PC-3 (cell line): ENCODE results near the gene ANKRD52. TPM values are rescaled to one million over a fixed set of nuclear protein-coding genes. Genes with fewer than 3 reads are reported as not detected.
A peak's percentile ranks its signal among the peaks of the same experiment; 100 is the strongest.

Experiments used
- ATAC-seq: fragments of 200-7000 bp; cut with Tn5 transposase; 2 replicates; pipeline ENCODE4 v1.9.1; 2020; ENCODE audit warnings: mild to moderate bottlenecking, moderate library complexity
- BruUV-seq: library from RNA; stranded (reverse); fragments of 400-500 nt; replicated peaks from 2 replicates; lab custom pipeline; 2021; lab: Mats Ljungman, UMichigan
- CTCF ChIA-PET: fragments of 300-600 bp; sonication (Branson Sonifier 250); formaldehyde crosslinking; loops from one replicate; lab custom pipeline; 2022; ENCODE audit warnings: antibody characterized with exemption; lab: Charles Lee
- POLR2A ChIA-PET: fragments of 300-600 bp; sonication (Branson Sonifier 250); formaldehyde crosslinking; loops from one replicate; lab custom pipeline; 2022; ENCODE audit warnings: antibody characterized with exemption; ENCODE audit not compliant: unreplicated experiment; lab: Charles Lee
- DNase-seq: peaks from one replicate; pipeline ENCODE4 v3.0.0-alpha.2; 2015
- H2AFZ ChIP-seq: fragments of 300-600 bp; sonication (generic); 2 replicates; pipeline ENCODE4 v1.6.0; 2016; ENCODE audit warnings: antibody characterized with exemption, low read length
- H3F3A ChIP-seq: fragments of 300-600 bp; sonication (generic); one replicate; pipeline ENCODE4 v1.6.0; 2017; ENCODE audit warnings: antibody characterized with exemption, low read length, control low read depth, mild to moderate bottlenecking; ENCODE audit not compliant: unreplicated experiment
- H3K27ac ChIP-seq: fragments of 300-600 bp; sonication (generic); 2 replicates; pipeline ENCODE4 v1.5.1; 2016; ENCODE audit warnings: mild to moderate bottlenecking, low read length
- H3K27me3 ChIP-seq: fragments of 300-600 bp; sonication (generic); 2 replicates; pipeline ENCODE4 v1.6.1; 2016; ENCODE audit warnings: low read length, mixed read lengths
- H3K36me3 ChIP-seq: fragments of 300-600 bp; sonication (generic); 2 replicates; pipeline ENCODE4 v1.6.1; 2016; ENCODE audit warnings: low read depth, mixed run types, low read length, mixed read lengths
- H3K4me1 ChIP-seq: fragments of 300-600 bp; sonication (generic); 2 replicates; pipeline ENCODE4 v1.5.1; 2016; ENCODE audit warnings: low read length; ENCODE audit not compliant: insufficient read depth
- H3K4me2 ChIP-seq: fragments of 300-600 bp; sonication (generic); 2 replicates; pipeline ENCODE4 v1.6.0; 2016; ENCODE audit warnings: low read length
- H3K4me3 ChIP-seq: fragments of 300-600 bp; sonication (generic); 2 replicates; pipeline ENCODE4 v1.5.1; 2016; ENCODE audit warnings: mild to moderate bottlenecking, low read length, mixed read lengths
- H3K79me2 ChIP-seq: fragments of 300-600 bp; sonication (generic); 2 replicates; pipeline ENCODE4 v1.6.1; 2017; ENCODE audit warnings: low read length, mixed read lengths
- H3K9ac ChIP-seq: fragments of 300-600 bp; sonication (generic); 2 replicates; pipeline ENCODE4 v1.6.0; 2016; ENCODE audit warnings: mild to moderate bottlenecking, low read length
- H3K9me2 ChIP-seq: fragments of 300-600 bp; sonication (generic); replicated peaks from 2 replicates; pipeline ENCODE4 v1.6.1; 2016; ENCODE audit warnings: mixed run types, low read length, mixed read lengths
- H3K9me3 ChIP-seq: fragments of 300-600 bp; sonication (generic); 2 replicates; pipeline ENCODE4 v1.6.1; 2016; ENCODE audit warnings: low read length, mixed read lengths
- H4K20me1 ChIP-seq: fragments of 300-600 bp; sonication (generic); 2 replicates; pipeline ENCODE4 v1.6.1; 2016; ENCODE audit warnings: low read length, mixed read lengths
- EZH2 ChIP-seq: fragments of 300-600 bp; sonication (generic); IDR thresholded peaks from one replicate; pipeline ENCODE4 v1.6.1; 2017; ENCODE audit warnings: antibody characterized with exemption, mild to moderate bottlenecking, low read length; ENCODE audit not compliant: unreplicated experiment
- EZH2phosphoT487 ChIP-seq: fragments of 300-600 bp; sonication (generic); IDR thresholded peaks from 2 replicates; pipeline ENCODE4 v1.6.1; 2018; ENCODE audit warnings: mild to moderate bottlenecking, antibody characterized with exemption, low read length, borderline replicate concordance
- intact Hi-C: fragments of 100-400 bp; cut with micrococcal nuclease; formaldehyde crosslinking; loops from 2 replicates; pipeline ENCODE4 v1.9.0; 2023
- total RNA-seq: library from RNA; depleted of rRNA; stranded (reverse); fragments of >200 nt; gene quantifications from 2 replicates; pipeline ENCODE4 v1.2.3, GENCODE V29; 2014
- TF ChIP-seq, protein P1 (sequence below): fragments of 300-600 bp; sonication (generic); conservative IDR thresholded peaks from 2 replicates; pipeline ENCODE4 v1.5.1; 2017; ENCODE audit warnings: antibody characterized with exemption, low read depth, mild to moderate bottlenecking, low read length

Gene ANKRD52
- total RNA-seq, 1 experiment from 2014 or later = 19.1 TPM

DNA sequence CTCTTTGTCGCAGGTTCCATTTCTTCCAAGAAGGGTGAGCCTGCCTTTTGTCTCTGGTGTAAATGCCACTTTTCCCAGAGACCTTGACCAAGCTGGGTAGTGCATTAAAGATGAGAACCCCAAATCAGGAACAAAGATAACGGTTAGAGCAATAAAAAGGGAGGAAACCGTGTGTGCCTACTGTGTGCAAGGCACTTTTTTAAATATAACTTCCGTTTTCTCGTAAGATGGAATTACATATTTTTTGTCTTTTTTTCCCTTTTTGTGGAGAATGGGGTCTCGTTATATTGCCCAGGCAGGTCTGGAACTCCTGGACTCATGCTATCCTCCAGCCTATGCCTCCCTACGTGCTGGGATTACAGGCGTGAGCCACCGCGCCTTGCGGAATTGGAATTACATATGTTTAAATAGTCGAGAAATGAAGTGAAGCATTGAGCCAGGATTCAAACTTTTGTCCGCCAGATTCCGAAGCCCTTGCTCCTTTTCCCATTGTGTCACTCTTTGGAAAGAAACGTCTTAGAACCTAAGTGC is 34.5 kb downstream of the ANKRD52 start:
- peaks cover 22% of the 10 kb centered on the region for H3K4me1 ChIP-seq
- no peaks in the 10 kb centered on the region for H3K27me3 ChIP-seq
- no peaks in the 10 kb centered on the region for H3K9me3 ChIP-seq
- ChIA-PET CTCF (no interaction called here), POLR2A (no interaction called here)
- no peaks in the 10 kb centered on the region for H3K9me2 ChIP-seq
- TF ChIP-seq EZH2phosphoT487 = no peak
- TF ChIP-seq, protein P1, sequence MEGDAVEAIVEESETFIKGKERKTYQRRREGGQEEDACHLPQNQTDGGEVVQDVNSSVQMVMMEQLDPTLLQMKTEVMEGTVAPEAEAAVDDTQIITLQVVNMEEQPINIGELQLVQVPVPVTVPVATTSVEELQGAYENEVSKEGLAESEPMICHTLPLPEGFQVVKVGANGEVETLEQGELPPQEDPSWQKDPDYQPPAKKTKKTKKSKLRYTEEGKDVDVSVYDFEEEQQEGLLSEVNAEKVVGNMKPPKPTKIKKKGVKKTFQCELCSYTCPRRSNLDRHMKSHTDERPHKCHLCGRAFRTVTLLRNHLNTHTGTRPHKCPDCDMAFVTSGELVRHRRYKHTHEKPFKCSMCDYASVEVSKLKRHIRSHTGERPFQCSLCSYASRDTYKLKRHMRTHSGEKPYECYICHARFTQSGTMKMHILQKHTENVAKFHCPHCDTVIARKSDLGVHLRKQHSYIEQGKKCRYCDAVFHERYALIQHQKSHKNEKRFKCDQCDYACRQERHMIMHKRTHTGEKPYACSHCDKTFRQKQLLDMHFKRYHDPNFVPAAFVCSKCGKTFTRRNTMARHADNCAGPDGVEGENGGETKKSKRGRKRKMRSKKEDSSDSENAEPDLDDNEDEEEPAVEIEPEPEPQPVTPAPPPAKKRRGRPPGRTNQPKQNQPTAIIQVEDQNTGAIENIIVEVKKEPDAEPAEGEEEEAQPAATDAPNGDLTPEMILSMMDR = no peak
- no peak for TF ChIP-seq EZH2
- no peaks in the 10 kb centered on the region for H4K20me1 ChIP-seq
- H3F3A ChIP-seq = no peaks in the 10 kb centered on the region
- no TSS peak for BruUV-seq
- peak overlapping the region; percentile 97 for H3K4me2 ChIP-seq
- peak overlapping the region; percentile 88 for H3K4me3 ChIP-seq
- H3K79me2 ChIP-seq = peaks cover 35% of the 10 kb centered on the region
- intact Hi-C loops = loop anchor here (1.0 to 5.0 kb wide), 5 partner anchors 17 to 104 kb away; partner anchors contain the start of gene COQ10A
- ATAC-seq (no peak), DNase-seq (no peak)
- no peaks in the 10 kb centered on the region for H3K36me3 ChIP-seq
- peak overlapping the region; percentile 47 for H3K9ac ChIP-seq
- H2AFZ ChIP-seq = peak overlapping the region; percentile 98
- H3K27ac ChIP-seq = peak overlapping the region; percentile 21; the same call in 1 of the 2 replicates

- DNase-seq (no peak), ATAC-seq (no peak)
- H3K27ac ChIP-seq = peak overlapping the region; percentile 81; the same call in 1 of the 2 replicates
- ChIA-PET POLR2A (interaction anchor here (0.5 to 1.3 kb wide), 2 partner anchors 94 to 135 kb away, joined by 11 to 17 read pairs; partner anchors contain the start of gene ESYT1), CTCF (interaction anchor here (1.2 to 1.6 kb wide), 2 partner anchors 15 to 33 kb away, joined by 3 to 9 read pairs; partner anchors contain the start of gene SMARCC2)
- H3K9ac ChIP-seq = no peak overlapping the region
- BruUV-seq = no TSS peak
- H3K27me3 ChIP-seq = no peaks in the 10 kb centered on the region
- no peak overlapping the region for H2AFZ ChIP-seq
- TF ChIP-seq EZH2 (no peak), EZH2phosphoT487 (no peak)
- TF ChIP-seq, protein P1 = no peak
- intact Hi-C loops = loop anchor here (5.0 kb wide), 1 partner anchor 45 kb away; the partner anchor contains the start of gene COQ10A
- H3K79me2 ChIP-seq = peaks cover 35% of the 10 kb centered on the region
- peak overlapping the region; percentile 94 for H3K4me2 ChIP-seq
- no peaks in the 10 kb centered on the region for H3K9me3 ChIP-seq
- no peaks in the 10 kb centered on the region for H4K20me1 ChIP-seq
- H3F3A ChIP-seq = no peaks in the 10 kb centered on the region
- no peaks in the 10 kb centered on the region for H3K9me2 ChIP-seq
- peaks cover 22% of the 10 kb centered on the region for H3K4me1 ChIP-seq
- H3K36me3 ChIP-seq = no peaks in the 10 kb centered on the region
- H3K4me3 ChIP-seq = peak overlapping the region; percentile 90; the same call in 1 of the 2 replicates
Measured at GRCh38 chr12:56222531-56222895, 35.7 kb downstream of the ANKRD52 start.
